ENCODE results near the gene SLC16A4. TPM values are rescaled to one million over a fixed set of nuclear protein-coding genes. Genes with fewer than 3 reads are reported as not detected.
"Not testable (repeated sequence)": the region's sequence is repeated elsewhere in the genome, so short reads cannot be mapped to it uniquely, and the experiment has no call there.

SLC16A4 gene
- total RNA-seq, 1 donor from 2014 or later = 12.5 TPM

GRCh38 chr1:110428946-110429345, 38.1 kb upstream of the SLC16A4 start:
- Histone ChIP-seq H3K36me3 (ENCODE audit: control insufficient read depth in 3 of 3, insufficient read depth in 3 of 3, low read length in 3 of 3) (no peaks in the 10 kb centered on the region), H3K9me3 (ENCODE audit: control insufficient read depth in 3 of 3, low read length in 3 of 3) (no peaks in the 10 kb centered on the region), H3K27me3 (ENCODE audit: control insufficient read depth in 3 of 3, insufficient read depth in 3 of 3, low read length in 3 of 3) (peaks cover 0 to 3% (median 0%) of the 10 kb centered on the region in 3 donors), H3K4me1 (ENCODE audit: control insufficient read depth in 3 of 3, insufficient read depth in 3 of 3, low read length in 3 of 3) (peaks cover 0 to 5% (median 0%) of the 10 kb centered on the region in 3 donors), H3K27ac (ENCODE audit: low read depth, low read length) (no peak overlapping the region), H3K4me3 (ENCODE audit: low read length in 3 of 3) (no peak overlapping the region), H3K9ac (ENCODE audit: low read depth in 1 of 3, low read length in 3 of 3) (no peak overlapping the region)

GRCh38 chr1:110426854-110427253, 36.0 kb upstream of the SLC16A4 start:
- Histone ChIP-seq H3K27me3 (ENCODE audit: control insufficient read depth in 3 of 3, insufficient read depth in 3 of 3, low read length in 3 of 3) (peaks cover 0 to 3% (median 0%) of the 10 kb centered on the region in 3 donors), H3K36me3 (ENCODE audit: control insufficient read depth in 3 of 3, insufficient read depth in 3 of 3, low read length in 3 of 3) (no peaks in the 10 kb centered on the region), H3K4me1 (ENCODE audit: control insufficient read depth in 3 of 3, insufficient read depth in 3 of 3, low read length in 3 of 3) (peaks cover 0 to 5% (median 0%) of the 10 kb centered on the region in 3 donors), H3K4me3 (ENCODE audit: low read length in 3 of 3) (no peak overlapping the region), H3K9me3 (ENCODE audit: control insufficient read depth in 3 of 3, low read length in 3 of 3) (no peaks in the 10 kb centered on the region), H3K27ac (ENCODE audit: low read depth, low read length) (no peak overlapping the region), H3K9ac (ENCODE audit: low read depth in 1 of 3, low read length in 3 of 3) (no peak overlapping the region)

GRCh38 chr1:110425612-110426152, 34.9 kb upstream of the SLC16A4 start:
- H3K36me3 ChIP-seq (ENCODE audit: control insufficient read depth in 3 of 3, insufficient read depth in 3 of 3, low read length in 3 of 3) = no peaks in the 10 kb centered on the region
- H3K9me3 ChIP-seq (ENCODE audit: control insufficient read depth in 3 of 3, low read length in 3 of 3) = no peaks in the 10 kb centered on the region
- no peak overlapping the region for H3K9ac ChIP-seq (ENCODE audit: low read depth in 1 of 3, low read length in 3 of 3)
- peaks cover 0 to 5% (median 0%) of the 10 kb centered on the region in 3 donors for H3K4me1 ChIP-seq (ENCODE audit: control insufficient read depth in 3 of 3, insufficient read depth in 3 of 3, low read length in 3 of 3)
- H3K4me3 ChIP-seq (ENCODE audit: low read length in 3 of 3) = no peak overlapping the region
- no peak overlapping the region for H3K27ac ChIP-seq (ENCODE audit: low read depth, low read length)
- H3K27me3 ChIP-seq (ENCODE audit: control insufficient read depth in 3 of 3, insufficient read depth in 3 of 3, low read length in 3 of 3) = peaks cover 0 to under 1% (median 0%) of the 10 kb centered on the region in 3 donors

GRCh38 chr1:110424699-110425611, 34.1 kb upstream of the SLC16A4 start:
- no peak overlapping the region for H3K27ac ChIP-seq (ENCODE audit: low read depth, low read length)
- H3K27me3 ChIP-seq (ENCODE audit: control insufficient read depth in 3 of 3, insufficient read depth in 3 of 3, low read length in 3 of 3) = no peaks in the 10 kb centered on the region
- H3K9ac ChIP-seq (ENCODE audit: low read depth in 1 of 3, low read length in 3 of 3) = no peak overlapping the region
- no peak overlapping the region for H3K4me3 ChIP-seq (ENCODE audit: low read length in 3 of 3)
- no peaks in the 10 kb centered on the region for H3K9me3 ChIP-seq (ENCODE audit: control insufficient read depth in 3 of 3, low read length in 3 of 3)
- no peaks in the 10 kb centered on the region for H3K36me3 ChIP-seq (ENCODE audit: control insufficient read depth in 3 of 3, insufficient read depth in 3 of 3, low read length in 3 of 3)
- peaks cover 0 to 5% (median 0%) of the 10 kb centered on the region in 3 donors for H3K4me1 ChIP-seq (ENCODE audit: control insufficient read depth in 3 of 3, insufficient read depth in 3 of 3, low read length in 3 of 3)

- Histone ChIP-seq H3K27me3 (ENCODE audit: control insufficient read depth in 3 of 3, insufficient read depth in 3 of 3, low read length in 3 of 3) (no peaks in the 10 kb centered on the region), H3K9ac (ENCODE audit: low read depth in 1 of 3, low read length in 3 of 3) (no peak overlapping the region), H3K27ac (ENCODE audit: low read depth, low read length) (no peak overlapping the region), H3K36me3 (ENCODE audit: control insufficient read depth in 3 of 3, insufficient read depth in 3 of 3, low read length in 3 of 3) (no peaks in the 10 kb centered on the region), H3K9me3 (ENCODE audit: control insufficient read depth in 3 of 3, low read length in 3 of 3) (no peaks in the 10 kb centered on the region), H3K4me1 (ENCODE audit: control insufficient read depth in 3 of 3, insufficient read depth in 3 of 3, low read length in 3 of 3) (peaks cover 0 to 5% (median 0%) of the 10 kb centered on the region in 3 donors), H3K4me3 (ENCODE audit: low read length in 3 of 3) (no peak overlapping the region)
Measured at GRCh38 chr1:110420874-110421793, 30.3 kb upstream of the SLC16A4 start.

GRCh38 chr1:110420023-110420662, 29.3 kb upstream of the SLC16A4 start:
- Histone ChIP-seq H3K36me3 (ENCODE audit: control insufficient read depth in 3 of 3, insufficient read depth in 3 of 3, low read length in 3 of 3) (no peaks in the 10 kb centered on the region), H3K4me3 (ENCODE audit: low read length in 3 of 3) (no peak overlapping the region), H3K9ac (ENCODE audit: low read depth in 1 of 3, low read length in 3 of 3) (peak overlapping the region in 1 of 3 donors; percentile 23), H3K27me3 (ENCODE audit: control insufficient read depth in 3 of 3, insufficient read depth in 3 of 3, low read length in 3 of 3) (no peaks in the 10 kb centered on the region), H3K27ac (ENCODE audit: low read depth, low read length) (no peak overlapping the region), H3K4me1 (ENCODE audit: control insufficient read depth in 3 of 3, insufficient read depth in 3 of 3, low read length in 3 of 3) (no peaks in the 10 kb centered on the region), H3K9me3 (ENCODE audit: control insufficient read depth in 3 of 3, low read length in 3 of 3) (no peaks in the 10 kb centered on the region)

GRCh38 chr1:110418729-110419128, 27.9 kb upstream of the SLC16A4 start:
- H3K27me3 ChIP-seq (ENCODE audit: control insufficient read depth in 3 of 3, insufficient read depth in 3 of 3, low read length in 3 of 3) = no peaks in the 10 kb centered on the region
- no peaks in the 10 kb centered on the region for H3K36me3 ChIP-seq (ENCODE audit: control insufficient read depth in 3 of 3, insufficient read depth in 3 of 3, low read length in 3 of 3)
- H3K9me3 ChIP-seq (ENCODE audit: control insufficient read depth in 3 of 3, low read length in 3 of 3) = no peaks in the 10 kb centered on the region
- H3K9ac ChIP-seq (ENCODE audit: low read depth in 1 of 3, low read length in 3 of 3) = no peak overlapping the region
- peaks cover 3 to 7% (median 4%) of the 10 kb centered on the region in 3 donors for H3K4me1 ChIP-seq (ENCODE audit: control insufficient read depth in 3 of 3, insufficient read depth in 3 of 3, low read length in 3 of 3)
- H3K27ac ChIP-seq (ENCODE audit: low read depth, low read length) = no peak overlapping the region
- no peak overlapping the region for H3K4me3 ChIP-seq (ENCODE audit: low read length in 3 of 3)

GRCh38 chr1:110413045-110413444, 22.2 kb upstream of the SLC16A4 start:
- not testable (repeated sequence) for H3K27ac ChIP-seq (ENCODE audit: low read depth, low read length); H3K27me3 ChIP-seq (ENCODE audit: control insufficient read depth in 3 of 3, insufficient read depth in 3 of 3, low read length in 3 of 3); H3K9ac ChIP-seq (ENCODE audit: low read depth in 1 of 3, low read length in 3 of 3); H3K4me3 ChIP-seq (ENCODE audit: low read length in 3 of 3); H3K9me3 ChIP-seq (ENCODE audit: control insufficient read depth in 3 of 3, low read length in 3 of 3); H3K36me3 ChIP-seq (ENCODE audit: control insufficient read depth in 3 of 3, insufficient read depth in 3 of 3, low read length in 3 of 3)
- H3K4me1 ChIP-seq (ENCODE audit: control insufficient read depth in 3 of 3, insufficient read depth in 3 of 3, low read length in 3 of 3) = peaks cover 11 to 13% (median 12%) of the 10 kb centered on the region in 3 donors

GRCh38 chr1:110412576-110412975, 21.8 kb upstream of the SLC16A4 start:
- peak overlapping the region in 1 of 3 donors; percentile 26 for H3K9ac ChIP-seq (ENCODE audit: low read depth in 1 of 3, low read length in 3 of 3)
- H3K4me1 ChIP-seq (ENCODE audit: control insufficient read depth in 3 of 3, insufficient read depth in 3 of 3, low read length in 3 of 3) = peaks cover 11 to 16% (median 14%) of the 10 kb centered on the region in 3 donors
- no peaks in the 10 kb centered on the region for H3K27me3 ChIP-seq (ENCODE audit: control insufficient read depth in 3 of 3, insufficient read depth in 3 of 3, low read length in 3 of 3)
- H3K27ac ChIP-seq (ENCODE audit: low read depth, low read length) = no peak overlapping the region
- H3K4me3 ChIP-seq (ENCODE audit: low read length in 3 of 3) = no peak overlapping the region
- H3K36me3 ChIP-seq (ENCODE audit: control insufficient read depth in 3 of 3, insufficient read depth in 3 of 3, low read length in 3 of 3) = no peaks in the 10 kb centered on the region
- H3K9me3 ChIP-seq (ENCODE audit: control insufficient read depth in 3 of 3, low read length in 3 of 3) = no peaks in the 10 kb centered on the region

Data from skeletal muscle tissue (tissue), 4 donors.